Measurements from ENCODE around the gene CACHD1.

The CACHD1 gene

GRCh38 chr1:64474133-64474532, 4.2 kb downstream of the CACHD1 start:
- no peak for DNase-seq

GRCh38 chr1:64474665-64475439, 4.9 kb downstream of the CACHD1 start:
- DNase-seq, result no peak

GRCh38 chr1:64476251-64476952, 6.5 kb downstream of the CACHD1 start:
- no peak for DNase-seq

DNA sequence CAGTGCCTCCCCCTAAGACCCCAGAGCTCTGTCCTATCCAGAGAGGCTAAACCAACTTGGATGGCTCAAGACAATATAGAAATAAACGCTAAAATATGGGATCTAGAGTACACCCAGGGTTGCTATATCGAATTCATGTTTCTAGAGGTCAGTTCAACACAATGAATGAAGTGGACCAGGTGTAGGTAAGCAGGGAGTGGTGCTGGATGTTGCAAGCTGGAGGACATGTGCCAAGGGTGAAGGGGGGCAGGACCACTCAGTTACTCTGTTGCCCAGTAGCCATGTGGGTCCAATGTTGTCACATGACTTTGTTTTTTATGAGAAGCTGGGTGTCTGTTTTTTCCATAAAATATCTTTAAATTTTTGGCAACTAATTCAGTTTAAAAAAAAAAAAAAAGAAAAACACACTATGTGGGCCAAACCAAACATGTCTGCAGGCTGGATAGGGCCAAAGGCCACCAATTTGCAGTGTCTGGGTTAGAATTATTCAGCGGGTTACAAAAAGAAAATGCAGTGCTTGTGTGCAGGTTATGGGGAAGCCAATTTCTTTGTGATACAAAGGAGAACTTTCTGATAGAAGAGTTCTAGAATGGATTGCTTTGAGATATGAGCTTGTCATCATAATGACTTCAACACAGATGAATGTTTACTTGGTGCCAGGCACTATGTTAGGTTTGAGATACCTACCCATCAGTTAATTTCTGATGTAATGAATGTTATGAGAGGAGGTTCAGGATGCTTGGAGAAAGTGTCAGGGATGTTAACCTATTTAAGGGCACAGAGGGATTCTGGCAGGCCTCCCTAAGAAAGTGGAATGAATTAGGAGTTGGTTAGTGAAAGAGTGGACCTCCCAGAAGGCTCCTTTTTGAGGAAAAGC, 8.9 kb downstream of the CACHD1 start:
- DNase-seq, result no peak

GRCh38 chr1:64479874-64480273, 9.9 kb downstream of the CACHD1 start:
- DNase-seq, result no peak

- DNase-seq, result no peak
Observed at GRCh38 chr1:64480999-64481772, 11.3 kb downstream of the CACHD1 start.

DNA sequence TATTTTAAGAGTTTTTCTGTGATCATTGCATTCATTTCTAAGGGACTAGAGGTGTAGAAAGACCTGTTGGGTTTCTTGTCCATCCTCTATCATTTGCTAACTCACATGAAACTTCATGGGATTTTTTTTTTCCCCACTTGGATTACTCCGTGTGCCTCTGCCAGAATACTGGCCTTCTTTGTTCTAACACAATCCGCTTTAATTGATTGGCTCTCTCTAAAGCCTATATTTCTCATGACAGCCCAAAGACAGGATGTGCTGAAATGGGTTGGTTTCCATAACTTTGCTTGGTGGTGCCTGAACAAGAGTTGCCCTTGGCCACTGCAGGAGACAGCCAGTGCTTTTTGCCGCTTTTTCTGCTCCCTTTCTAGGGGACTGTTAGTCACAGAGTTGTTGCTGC, 12.2 kb downstream of the CACHD1 start:
- no peak for DNase-seq

DNA sequence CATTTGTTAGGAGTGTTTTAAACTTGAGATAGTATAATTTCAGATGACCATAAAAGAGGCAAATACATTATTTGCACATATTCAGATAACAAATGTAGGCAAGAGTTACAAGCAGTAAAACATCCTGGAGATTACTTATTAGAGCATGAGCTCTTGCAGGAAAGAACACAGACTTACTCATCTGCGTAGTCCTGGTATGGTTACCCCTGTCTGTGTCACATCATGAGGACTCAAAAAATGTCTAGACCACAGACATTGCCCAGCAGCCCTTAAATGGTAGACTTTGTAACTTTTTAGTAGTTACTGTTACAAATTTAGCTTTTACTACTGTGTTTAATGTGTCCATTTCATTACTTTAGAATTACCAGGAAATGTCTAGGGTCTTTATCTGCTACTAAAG, 12.8 kb downstream of the CACHD1 start:
- no peak for DNase-seq

DNA sequence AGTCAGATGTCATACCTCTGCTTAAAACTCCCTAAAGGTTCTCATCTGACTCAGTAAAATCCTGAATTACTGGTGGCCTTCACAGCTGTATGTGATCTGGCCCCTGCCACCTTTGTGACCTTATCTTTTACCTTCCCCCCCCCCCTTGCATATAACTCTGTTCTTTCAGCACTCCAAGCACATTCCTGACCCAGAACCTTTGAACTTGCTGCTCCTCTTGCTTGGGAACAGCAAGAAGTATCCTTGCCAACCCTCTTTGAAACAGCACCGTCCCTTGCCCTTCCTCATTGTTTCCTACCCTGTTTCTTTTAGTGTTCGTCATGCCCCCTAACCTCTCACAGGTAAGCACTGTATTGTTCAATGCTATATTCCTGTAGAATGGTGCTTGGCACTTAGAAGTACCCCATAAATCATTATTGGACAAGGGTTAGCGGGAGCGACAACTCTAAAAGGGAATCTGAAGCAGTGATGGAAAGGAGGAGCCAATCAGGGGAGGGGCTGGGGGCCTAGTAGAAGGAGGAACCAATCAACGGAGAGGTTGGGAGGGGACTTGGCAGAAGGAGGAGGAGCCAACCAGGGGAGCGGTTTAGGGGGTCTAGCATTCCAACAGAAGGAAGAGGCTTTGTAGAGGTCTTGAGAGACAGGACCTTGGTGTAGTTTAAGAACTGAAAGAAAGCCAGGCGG, 13.9 kb downstream of the CACHD1 start:
- no peak for DNase-seq

GRCh38 chr1:64484651-64485050, 14.7 kb downstream of the CACHD1 start:
- no peak for DNase-seq

GRCh38 chr1:64486193-64486592, 16.3 kb downstream of the CACHD1 start:
- DNase-seq, result no peak

DNA sequence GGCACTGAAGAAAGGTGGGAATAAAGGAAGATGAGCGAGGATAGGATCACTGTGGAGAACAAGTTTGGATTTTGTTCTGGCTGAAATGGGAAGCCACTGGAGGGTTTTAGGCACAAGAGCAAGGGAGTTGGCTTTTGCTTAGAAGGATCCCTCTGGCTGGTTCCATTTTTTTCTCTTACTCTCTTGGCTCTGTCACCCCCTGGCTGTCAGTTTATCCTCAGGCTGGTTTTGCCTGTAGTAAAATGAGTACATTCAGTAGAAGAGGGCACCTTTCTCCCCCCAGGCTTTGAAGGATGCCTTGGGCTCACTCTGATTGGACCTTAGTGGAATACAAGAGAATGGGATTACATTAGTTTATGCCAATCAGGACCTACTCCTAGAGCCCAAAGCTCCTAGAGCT, 17.1 kb downstream of the CACHD1 start:
- no peak for DNase-seq

DNA sequence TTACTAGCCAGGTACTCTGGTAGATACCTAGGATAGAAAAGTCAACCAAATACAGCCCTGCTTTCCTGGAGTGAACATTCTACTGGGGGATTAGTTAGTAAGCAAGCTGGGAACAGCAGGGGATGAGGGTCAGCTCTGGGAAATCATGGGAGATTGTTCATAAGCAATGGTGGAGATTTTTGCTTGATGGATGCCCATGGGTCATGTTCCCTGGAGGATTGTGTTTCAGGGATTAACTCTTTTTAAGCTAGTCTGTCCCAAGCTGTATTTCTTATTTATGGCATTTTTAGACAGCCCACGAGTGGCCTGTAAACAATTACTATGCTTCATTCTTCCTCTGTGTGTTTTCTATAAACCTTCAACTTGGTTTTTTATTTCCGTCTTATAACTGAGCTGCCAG, 18.9 kb downstream of the CACHD1 start:
- no peak for DNase-seq

GRCh38 chr1:64489707-64490106, 19.8 kb downstream of the CACHD1 start:
- DNase-seq, result no peak

- DNase-seq, result no peak
Observed at GRCh38 chr1:64490213-64490818, 20.4 kb downstream of the CACHD1 start.

DNA sequence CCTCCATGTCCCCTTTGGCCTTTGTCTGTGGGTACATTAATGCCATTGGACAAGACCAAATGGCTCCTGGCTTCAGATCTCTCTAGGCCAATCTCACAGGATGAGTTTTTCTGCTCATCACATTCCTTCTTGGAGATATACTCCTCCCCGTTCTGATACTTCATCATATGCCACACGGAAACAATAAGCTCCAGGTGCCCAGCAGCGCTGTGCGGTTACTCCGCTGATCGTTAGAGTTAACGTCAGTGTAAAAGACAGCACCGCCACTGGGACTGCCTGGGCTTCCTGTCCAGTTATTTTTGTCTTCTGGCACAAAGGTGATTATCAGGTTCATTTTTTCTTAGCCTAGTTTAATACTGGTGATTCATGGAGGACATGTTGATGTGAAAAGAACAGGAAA, 22.5 kb downstream of the CACHD1 start:
- DNase-seq, result no peak

DNA sequence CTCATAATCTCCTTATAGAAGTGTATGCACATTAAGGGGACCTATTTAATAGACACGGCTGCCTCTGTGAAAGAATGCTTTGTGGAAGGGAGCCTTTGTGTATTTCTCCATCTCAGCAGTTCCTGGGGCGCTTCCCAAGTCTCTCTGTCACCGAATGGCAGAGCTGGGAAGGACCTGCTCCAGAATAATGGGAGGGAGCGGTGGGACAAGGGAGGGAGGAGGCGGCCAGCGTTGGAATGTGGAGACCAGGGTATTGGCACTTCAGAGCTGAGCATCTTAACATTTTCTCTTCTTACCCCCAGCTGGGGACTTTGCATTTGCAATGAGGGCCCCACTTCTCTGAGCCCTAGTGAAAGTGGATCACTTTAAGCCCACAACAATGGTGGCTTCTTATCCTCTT, 23.9 kb downstream of the CACHD1 start:
- no peak for DNase-seq

- no peak for DNase-seq
Observed at GRCh38 chr1:64494659-64495058, 24.7 kb downstream of the CACHD1 start.

DNA sequence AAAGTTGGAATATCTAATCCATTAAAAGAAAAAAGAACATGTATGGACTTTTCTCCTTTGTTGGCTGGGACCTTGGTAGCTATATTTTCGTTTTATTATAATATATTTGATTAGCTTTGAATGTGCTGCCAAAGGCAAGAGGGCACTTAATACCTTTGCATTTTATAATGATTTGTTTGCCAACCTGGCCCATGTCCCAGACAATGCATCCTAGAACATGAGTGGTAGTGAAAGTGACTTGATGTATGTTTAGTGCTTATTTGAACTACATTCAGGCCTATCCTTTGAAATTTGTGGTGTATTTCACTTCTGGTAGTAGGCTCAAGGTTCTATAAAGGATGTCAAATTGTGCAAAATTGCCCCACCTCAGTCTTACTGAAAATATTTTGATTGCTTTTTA, 25.9 kb downstream of the CACHD1 start:
- DNase-seq, result no peak

GRCh38 chr1:64496606-64497005, 26.7 kb downstream of the CACHD1 start:
- DNase-seq, result no peak

GRCh38 chr1:64497088-64497883, 27.4 kb downstream of the CACHD1 start:
- DNase-seq, result no peak
